SH-SY5Y (cell line): ENCODE data around the gene RENBP.

Experiments
- GATA2 ChIP-seq: IDR thresholded peaks from 2 replicates; pipeline ENCODE4 v1.6.1; 2011; ENCODE audit warnings: mild to moderate bottlenecking, low read depth, low read length
- GATA3 ChIP-seq: IDR thresholded peaks from 2 replicates; pipeline ENCODE4 v1.6.1; 2011; ENCODE audit warnings: low read depth, mild to moderate bottlenecking, low read length, moderate library complexity

GRCh38 chrX:153933748-153934147 is 10.7 kb downstream of the RENBP start:
- TF ChIP-seq GATA3 (no peak), GATA2 (no peak)
